ENCODE measurements around the gene MYCBPAP.

Gene MYCBPAP

GRCh38 chr17:50540560-50541401 is 32.5 kb downstream of the MYCBPAP start:
- no peaks in the 10 kb centered on the region for H3K36me3 ChIP-seq (ENCODE audit: control insufficient read depth, insufficient read depth, low read length)
- DNase-seq (ENCODE audit: extremely low read depth, insufficient read length): no peak
- TF ChIP-seq CTCF (IDR thresholded peaks at IDR 0.05; ENCODE audit: insufficient read depth, low read length, poor library complexity, severe bottlenecking): no peak
- H3K4me3 ChIP-seq (replicated peaks; ENCODE audit: low read depth, low read length): no peak overlapping the region
- H3K27me3 ChIP-seq (replicated peaks; ENCODE audit: control insufficient read depth, insufficient read depth, low read length): no peaks in the 10 kb centered on the region

GRCh38 chr17:50541402-50541715 is 33.1 kb downstream of the MYCBPAP start:
- H3K36me3 ChIP-seq (ENCODE audit: control insufficient read depth, insufficient read depth, low read length): no peaks in the 10 kb centered on the region
- no peaks in the 10 kb centered on the region for H3K27me3 ChIP-seq (replicated peaks; ENCODE audit: control insufficient read depth, insufficient read depth, low read length)
- DNase-seq (ENCODE audit: extremely low read depth, insufficient read length): no peak
- TF ChIP-seq CTCF (IDR thresholded peaks at IDR 0.05; ENCODE audit: insufficient read depth, low read length, poor library complexity, severe bottlenecking): no peak
- H3K4me3 ChIP-seq (replicated peaks; ENCODE audit: low read depth, low read length): peak overlapping the region; percentile 64

- H3K4me3 ChIP-seq (replicated peaks; ENCODE audit: low read depth, low read length): peak overlapping the region; percentile 64
- H3K36me3 ChIP-seq (ENCODE audit: control insufficient read depth, insufficient read depth, low read length): no peaks in the 10 kb centered on the region
- peak; percentile 24 for TF ChIP-seq CTCF (IDR thresholded peaks at IDR 0.05; ENCODE audit: insufficient read depth, low read length, poor library complexity, severe bottlenecking)
- no peaks in the 10 kb centered on the region for H3K27me3 ChIP-seq (replicated peaks; ENCODE audit: control insufficient read depth, insufficient read depth, low read length)
- peak; percentile 87 for DNase-seq (ENCODE audit: extremely low read depth, insufficient read length)
Measured at GRCh38 chr17:50541716-50542688, 33.8 kb downstream of the MYCBPAP start.

- H3K4me3 ChIP-seq (replicated peaks; ENCODE audit: low read depth, low read length): no peak overlapping the region
- no peaks in the 10 kb centered on the region for H3K27me3 ChIP-seq (replicated peaks; ENCODE audit: control insufficient read depth, insufficient read depth, low read length)
- no peaks in the 10 kb centered on the region for H3K36me3 ChIP-seq (ENCODE audit: control insufficient read depth, insufficient read depth, low read length)
- no peak for DNase-seq (ENCODE audit: extremely low read depth, insufficient read length)
- TF ChIP-seq CTCF (IDR thresholded peaks at IDR 0.05; ENCODE audit: insufficient read depth, low read length, poor library complexity, severe bottlenecking): no peak
Measured at GRCh38 chr17:50542795-50543774, 34.8 kb downstream of the MYCBPAP start.

- no peak for TF ChIP-seq CTCF (IDR thresholded peaks at IDR 0.05; ENCODE audit: insufficient read depth, low read length, poor library complexity, severe bottlenecking)
Measured at GRCh38 chr17:50544516-50544915, 36.3 kb downstream of the MYCBPAP start.

More at GRCh38 chr17:50544516-50544915, 36.3 kb downstream of the MYCBPAP start:
- Histone ChIP-seq H3K4me3 (replicated peaks; ENCODE audit: low read depth, low read length) (no peak overlapping the region), H3K27me3 (replicated peaks; ENCODE audit: control insufficient read depth, insufficient read depth, low read length) (no peaks in the 10 kb centered on the region), H3K36me3 (ENCODE audit: control insufficient read depth, insufficient read depth, low read length) (peaks cover 4% of the 10 kb centered on the region)
- no peak for DNase-seq (ENCODE audit: extremely low read depth, insufficient read length)

All from GM06990 (cell line).